AG09319 (cell line): ENCODE results near the gene TXNDC15.

Experiments
- DNase-seq: peaks from one replicate; pipeline ENCODE4 v3.0.0-alpha.2; 2010; ENCODE audit warnings: low read depth; ENCODE audit errors: extremely low read depth
- TF ChIP-seq, protein P1 (sequence below): IDR thresholded peaks from 2 replicates; pipeline ENCODE4 v1.5.1; 2011; ENCODE audit warnings: low read depth, mild to moderate bottlenecking, inconsistent platforms, low read length, moderate library complexity

TXNDC15 gene

DNA sequence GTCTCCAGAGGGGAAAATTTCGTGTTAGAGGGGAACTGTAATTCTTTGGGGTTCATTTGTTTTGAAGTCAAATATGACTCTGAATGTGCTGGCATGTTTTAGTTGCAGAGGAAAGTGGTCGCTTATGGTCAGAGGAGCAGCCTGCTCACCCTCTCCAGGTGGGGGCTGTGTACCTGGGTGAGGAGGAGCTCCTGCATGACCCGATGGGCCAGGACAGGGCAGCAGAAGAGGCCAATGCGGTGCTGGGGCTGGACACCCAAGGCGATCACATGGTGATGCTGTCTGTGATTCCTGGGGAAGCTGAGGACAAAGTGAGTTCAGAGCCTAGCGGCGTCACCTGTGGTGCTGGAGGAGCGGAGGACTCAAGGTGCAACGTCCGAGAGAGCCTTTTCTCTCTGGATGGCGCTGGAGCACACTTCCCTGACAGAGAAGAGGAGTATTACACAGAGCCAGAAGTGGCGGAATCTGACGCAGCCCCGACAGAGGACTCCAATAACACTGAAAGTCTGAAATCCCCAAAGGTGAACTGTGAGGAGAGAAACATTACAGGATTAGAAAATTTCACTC lies 13.5 kb downstream of the TXNDC15 start:
- TF ChIP-seq, protein P1, sequence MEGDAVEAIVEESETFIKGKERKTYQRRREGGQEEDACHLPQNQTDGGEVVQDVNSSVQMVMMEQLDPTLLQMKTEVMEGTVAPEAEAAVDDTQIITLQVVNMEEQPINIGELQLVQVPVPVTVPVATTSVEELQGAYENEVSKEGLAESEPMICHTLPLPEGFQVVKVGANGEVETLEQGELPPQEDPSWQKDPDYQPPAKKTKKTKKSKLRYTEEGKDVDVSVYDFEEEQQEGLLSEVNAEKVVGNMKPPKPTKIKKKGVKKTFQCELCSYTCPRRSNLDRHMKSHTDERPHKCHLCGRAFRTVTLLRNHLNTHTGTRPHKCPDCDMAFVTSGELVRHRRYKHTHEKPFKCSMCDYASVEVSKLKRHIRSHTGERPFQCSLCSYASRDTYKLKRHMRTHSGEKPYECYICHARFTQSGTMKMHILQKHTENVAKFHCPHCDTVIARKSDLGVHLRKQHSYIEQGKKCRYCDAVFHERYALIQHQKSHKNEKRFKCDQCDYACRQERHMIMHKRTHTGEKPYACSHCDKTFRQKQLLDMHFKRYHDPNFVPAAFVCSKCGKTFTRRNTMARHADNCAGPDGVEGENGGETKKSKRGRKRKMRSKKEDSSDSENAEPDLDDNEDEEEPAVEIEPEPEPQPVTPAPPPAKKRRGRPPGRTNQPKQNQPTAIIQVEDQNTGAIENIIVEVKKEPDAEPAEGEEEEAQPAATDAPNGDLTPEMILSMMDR, result no peak
- no peak for DNase-seq

DNA sequence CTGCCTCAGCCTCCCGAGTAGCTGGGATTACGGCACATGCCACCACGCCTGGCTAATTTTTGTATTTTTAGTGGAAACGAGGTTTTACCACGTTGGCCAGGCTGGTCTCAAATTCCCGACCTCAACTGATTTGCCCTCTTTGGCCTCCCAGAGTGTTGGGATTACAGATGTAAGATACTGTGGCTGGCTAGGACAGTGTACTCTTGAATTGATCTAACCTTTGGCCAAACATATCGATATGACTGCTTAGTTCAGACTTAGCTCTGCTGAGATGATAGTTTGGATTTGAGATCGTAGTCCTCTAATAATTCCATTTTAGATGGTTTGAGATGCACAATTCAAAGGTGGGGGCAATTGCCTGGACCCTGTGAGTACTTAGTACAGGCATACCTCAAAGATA lies 15.2 kb downstream of the TXNDC15 start:
- TF ChIP-seq, protein P1, result no peak
- DNase-seq, result no peak

- DNase-seq, result no peak
- TF ChIP-seq, protein P1, result no peak
Observed at GRCh38 chr5:134891473-134891872, 17.3 kb downstream of the TXNDC15 start.

DNA sequence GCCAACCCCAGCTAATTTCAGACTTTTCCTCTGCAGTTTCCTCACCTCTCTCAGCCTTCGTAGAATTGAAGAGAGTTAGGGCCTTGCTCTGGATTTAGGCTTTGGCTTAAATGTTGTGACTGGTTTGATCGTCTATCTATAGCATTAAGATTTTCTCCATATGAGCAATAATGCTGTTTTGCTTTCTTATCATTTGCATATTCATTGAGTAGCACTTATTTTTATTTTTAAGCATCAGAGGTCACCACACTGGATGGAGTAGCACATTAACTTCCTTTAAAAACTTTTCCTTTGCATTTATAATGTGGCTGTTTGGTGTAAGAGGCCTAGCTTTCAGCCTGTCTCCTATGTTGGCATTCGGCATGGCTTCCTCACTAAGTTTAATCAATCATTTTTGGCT lies 18.1 kb downstream of the TXNDC15 start:
- no peak for DNase-seq
- TF ChIP-seq, protein P1, result no peak

GRCh38 chr5:134892926-134893325 lies 18.8 kb downstream of the TXNDC15 start:
- no peak for DNase-seq
- TF ChIP-seq, protein P1, result no peak

GRCh38 chr5:134893748-134894505 lies 19.8 kb downstream of the TXNDC15 start:
- no peak for DNase-seq
- TF ChIP-seq, protein P1, result no peak

DNA sequence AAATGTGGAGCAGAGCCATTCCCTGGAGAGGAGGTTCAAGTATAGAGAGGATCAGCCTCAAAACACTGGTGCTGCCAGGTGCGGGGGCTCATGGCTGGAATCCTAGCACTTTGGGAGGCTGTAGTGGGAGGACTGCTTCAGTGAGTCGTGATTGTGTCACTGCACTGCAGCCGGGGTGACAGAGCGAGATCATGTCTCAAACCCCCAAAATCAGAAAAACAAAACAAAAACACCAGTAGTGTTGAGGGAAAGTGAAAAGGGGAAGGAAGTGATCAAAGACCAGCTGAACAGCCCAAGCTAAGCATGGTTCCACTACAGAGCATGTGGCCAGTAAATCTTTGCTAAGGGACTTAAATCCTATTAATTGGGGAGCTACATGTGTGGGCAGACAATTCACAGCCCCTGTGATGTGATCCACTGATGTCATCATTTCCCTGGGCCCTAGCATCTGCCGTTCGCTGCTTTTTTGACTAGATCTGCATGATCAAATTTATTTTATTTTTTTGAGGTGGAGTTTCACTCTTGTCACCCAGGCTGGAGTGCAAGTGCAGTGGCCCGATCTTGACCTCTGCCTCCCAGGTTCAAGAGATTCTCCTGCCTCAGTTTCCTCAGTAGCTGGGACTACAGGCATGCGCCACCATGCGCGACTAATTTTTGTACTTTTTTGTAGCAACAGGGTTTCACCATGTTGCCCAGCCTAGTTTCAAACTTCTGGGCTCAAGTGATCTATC lies 28.1 kb downstream of the TXNDC15 start:
- TF ChIP-seq, protein P1, result no peak
- no peak for DNase-seq
